ENCODE measurements around the gene PTRHD1.

- TF ChIP-seq CTCF (IDR thresholded peaks at IDR 0.05) (no peak), POLR2A (IDR thresholded peaks at IDR 0.05) (no peak)
These were observed 16.3 kb upstream of the PTRHD1 start for GRCh38 chr2:24809316-24810007.
